Activated effector memory CD4-positive, alpha-beta T cell treated with anti-CD3 and anti-CD28 coated beads, Interleukin-2, amount 50 U/mL, for 16 hours (primary cell): Measurements from ENCODE around the gene TMEM150B.
A peak's percentile ranks its signal among the peaks of the same experiment; 100 is the strongest.

ENCODE experiments used
- DNase-seq: peaks from one replicate; pipeline ENCODE4 v3.0.0-alpha.2; 2020

Gene TMEM150B

DNA sequence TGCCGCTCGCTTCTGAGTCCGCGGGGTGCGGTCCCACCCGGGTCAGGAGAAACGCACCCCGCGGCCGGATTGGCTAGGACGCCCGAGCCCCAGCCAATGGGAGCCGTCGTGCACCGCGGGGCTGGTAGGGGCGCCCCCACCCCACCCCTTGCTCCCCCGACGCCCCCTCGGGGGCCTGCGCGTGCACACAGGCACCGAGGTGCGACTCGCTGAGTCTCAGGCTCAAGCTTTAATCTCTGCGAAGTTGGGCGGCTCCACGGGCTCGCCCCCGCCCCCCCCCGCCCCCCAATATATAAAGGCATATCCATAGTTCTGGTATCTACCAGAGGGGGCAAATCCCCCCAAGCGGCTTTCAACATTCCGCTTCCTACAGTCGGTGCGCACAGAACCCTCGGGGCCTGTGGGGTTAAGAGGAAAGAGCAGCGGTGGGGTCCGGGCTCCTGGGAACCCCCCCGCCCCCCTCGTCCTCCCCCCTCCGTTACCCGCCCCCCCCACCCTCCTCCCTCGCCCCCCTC lies 29.6 kb upstream of the TMEM150B start, which contains the start of gene COX6B2:
Gene COX6B2 (minus strand): TSS at position 22 of the 515 bp plus-strand sequence. CDS start 198 bp downstream, outside the sequence.
- DNase-seq: no peak

DNA sequence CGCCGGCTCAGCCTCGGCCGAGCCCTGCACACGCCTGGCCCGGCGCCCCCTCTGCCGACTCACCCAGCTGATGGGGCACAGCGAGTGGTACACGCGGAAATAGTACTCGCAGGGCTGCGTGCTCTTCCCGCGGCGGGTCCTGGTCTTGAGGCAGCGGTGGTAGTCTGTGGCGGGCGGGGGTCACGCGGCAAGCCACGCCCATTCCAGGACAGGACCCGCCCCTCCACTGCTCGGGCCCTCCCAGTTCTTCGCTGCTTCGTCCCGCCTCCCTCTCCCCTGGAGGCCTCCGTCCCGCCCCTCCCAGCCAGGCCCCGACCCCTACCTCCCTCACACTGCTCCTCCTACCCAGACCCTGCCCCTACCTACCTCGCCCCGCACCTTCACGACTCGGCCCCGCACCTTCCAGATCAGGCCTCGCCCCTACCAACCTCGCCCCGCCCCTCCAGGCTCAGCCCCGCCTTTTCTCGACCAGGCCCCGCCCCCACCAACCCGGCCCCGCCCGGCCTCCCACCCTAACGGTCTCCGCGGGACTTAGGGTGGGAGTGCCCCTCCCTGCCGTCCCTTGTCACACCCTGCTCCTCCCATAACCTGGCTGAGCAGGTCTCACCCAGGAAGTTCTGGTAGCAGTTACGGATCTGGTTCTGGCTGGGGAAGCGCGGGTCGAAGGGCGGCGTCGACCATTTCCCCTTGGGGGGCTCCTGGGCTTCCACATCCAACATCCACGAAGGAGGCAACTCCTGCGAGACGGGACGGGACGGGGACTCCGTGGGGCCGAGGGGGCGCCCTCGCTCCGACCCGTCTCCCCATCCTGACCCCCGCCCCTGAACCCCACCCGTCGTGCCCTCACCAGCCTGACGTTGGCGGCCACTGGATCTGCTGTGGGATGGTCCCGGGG lies 28.9 kb upstream of the TMEM150B start:
- DNase-seq: peak; percentile 86

DNA sequence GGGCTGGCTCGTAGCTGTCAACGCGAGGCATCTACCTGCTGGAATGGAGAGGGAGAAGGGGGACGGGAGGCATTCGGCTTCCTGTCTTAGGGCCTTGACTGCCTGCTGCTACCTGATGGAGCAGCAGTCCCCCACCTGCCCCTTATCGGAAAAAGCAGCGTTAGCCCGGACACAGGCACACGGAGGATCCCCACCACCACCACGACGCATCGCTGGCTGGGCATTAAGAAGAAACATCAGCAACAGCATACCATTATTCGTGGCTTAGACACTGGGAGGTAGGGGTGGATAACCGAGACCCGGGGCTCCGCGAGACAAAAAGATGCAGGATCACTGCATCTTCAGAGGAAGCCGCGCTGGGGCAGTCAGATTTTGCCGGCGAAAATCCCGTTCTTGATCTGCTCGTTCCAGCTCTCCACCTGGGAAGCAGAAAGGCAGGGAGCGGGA lies 28.2 kb upstream of the TMEM150B start:
- no peak for DNase-seq

DNA sequence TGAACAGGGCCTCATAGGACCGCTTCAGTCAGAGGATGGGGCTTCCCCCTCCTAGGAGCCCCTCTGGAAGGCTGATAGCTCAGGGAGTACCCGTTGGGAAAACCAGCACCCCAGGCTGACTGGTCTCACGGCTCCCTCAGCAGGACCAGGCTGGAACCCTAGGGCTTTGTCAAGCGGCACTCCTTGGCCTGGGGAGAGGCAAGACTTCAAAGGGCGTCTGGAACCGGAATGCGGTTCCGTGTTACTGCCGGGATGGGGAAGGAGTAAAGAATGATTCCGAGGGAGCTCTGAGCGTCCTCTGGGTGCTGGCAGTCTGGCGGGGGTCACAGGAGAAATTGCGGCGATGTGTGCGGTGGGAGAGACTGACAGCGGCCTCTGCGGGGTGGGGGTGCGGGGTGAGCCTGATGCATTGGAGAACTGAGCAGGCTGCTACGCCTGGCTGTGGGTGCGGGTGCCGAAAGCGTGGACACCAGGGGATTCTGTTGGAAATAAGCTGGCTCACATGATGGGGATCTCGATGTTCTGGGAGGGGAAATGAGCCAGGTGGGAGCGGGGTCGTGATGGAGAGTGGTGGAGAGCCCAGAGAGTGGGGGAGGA lies 27.5 kb upstream of the TMEM150B start:
- no peak for DNase-seq

DNA sequence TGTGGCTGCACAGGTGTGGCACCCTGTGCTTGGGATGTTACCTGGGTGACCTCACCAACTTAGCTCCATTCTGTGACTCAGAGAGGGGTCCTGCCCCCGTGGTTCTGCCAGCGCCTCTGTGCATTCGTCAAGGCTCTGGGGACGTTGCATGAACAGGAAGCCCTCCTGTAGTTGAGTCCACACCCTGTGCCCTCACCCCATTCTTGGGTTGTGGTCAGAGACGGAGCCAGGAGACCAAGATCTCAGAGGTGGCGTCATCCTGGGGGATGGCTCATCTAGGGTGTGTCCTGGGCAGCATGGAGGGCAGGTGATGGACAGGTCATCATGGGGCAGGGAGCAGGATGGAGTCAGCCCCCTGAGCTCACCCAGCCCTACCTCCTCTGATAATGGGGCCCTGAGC lies 26.9 kb upstream of the TMEM150B start:
- no peak for DNase-seq

DNA sequence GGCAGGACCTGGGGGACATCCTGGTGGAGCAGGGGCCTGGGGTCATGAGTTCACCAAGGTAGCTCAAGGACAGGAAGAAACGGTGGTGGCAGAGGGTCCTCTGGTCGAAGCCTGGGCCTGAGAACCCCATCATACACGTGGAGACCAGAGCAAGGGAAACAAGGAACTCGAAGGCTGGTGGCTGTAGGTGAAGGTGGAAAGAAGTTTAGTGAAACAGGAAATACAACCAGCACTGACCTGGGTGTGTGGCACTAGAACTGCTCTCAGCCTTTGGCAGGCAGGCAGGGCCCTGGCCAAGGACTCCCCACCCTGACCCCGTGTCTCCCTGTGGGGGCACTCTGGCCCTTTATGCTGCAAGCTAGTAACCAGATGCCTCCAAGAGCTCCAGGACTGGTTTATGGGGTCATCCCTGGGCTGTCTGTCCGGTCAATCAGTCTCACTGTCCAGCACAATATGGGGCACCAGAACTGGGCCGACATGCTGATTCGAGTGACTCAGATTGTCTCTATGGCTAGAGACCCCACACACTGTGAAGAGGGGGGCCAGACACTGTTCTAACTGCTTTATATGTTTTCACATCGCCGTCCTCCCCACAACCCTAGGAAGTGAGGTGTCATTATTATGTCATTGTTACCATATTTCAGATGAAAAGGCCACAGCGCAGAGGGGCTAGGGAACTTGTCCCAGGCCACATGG lies 25.6 kb upstream of the TMEM150B start:
- no peak for DNase-seq

DNA sequence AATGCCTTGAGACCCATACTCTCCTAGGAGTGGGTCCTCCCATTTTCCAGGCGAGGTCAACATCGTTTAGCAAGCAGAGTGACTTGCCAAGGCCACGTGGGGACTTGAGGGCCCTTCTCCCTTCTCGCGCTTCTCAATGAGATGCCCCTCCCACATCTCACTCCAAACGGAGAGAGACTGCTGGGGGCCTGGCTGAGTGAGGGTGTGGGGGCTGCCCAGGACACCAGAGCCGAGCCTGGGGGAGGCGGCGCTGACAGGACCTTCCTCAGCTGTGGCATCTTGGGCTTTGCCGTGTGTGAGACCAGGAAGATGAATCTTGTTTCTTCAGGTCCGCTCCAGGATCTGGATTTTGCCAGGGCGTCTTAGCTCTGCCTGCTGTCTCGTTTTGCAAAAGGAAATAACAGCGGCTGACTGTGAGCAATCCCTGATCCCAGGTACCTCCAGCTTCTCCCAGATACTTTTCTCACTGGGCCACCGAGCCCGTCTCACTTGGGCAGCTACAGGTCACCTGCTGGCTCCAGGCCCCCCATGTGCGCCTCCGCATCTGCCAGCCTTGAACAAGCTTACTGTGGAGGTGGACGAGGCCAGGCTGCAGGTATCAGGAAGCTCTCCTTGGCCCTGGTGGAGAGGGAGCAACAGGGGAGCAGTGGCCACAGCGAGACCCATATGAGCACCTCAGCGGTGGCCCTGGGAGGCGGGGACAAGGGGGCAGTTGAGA lies 23.3 kb upstream of the TMEM150B start:
- DNase-seq: no peak

DNA sequence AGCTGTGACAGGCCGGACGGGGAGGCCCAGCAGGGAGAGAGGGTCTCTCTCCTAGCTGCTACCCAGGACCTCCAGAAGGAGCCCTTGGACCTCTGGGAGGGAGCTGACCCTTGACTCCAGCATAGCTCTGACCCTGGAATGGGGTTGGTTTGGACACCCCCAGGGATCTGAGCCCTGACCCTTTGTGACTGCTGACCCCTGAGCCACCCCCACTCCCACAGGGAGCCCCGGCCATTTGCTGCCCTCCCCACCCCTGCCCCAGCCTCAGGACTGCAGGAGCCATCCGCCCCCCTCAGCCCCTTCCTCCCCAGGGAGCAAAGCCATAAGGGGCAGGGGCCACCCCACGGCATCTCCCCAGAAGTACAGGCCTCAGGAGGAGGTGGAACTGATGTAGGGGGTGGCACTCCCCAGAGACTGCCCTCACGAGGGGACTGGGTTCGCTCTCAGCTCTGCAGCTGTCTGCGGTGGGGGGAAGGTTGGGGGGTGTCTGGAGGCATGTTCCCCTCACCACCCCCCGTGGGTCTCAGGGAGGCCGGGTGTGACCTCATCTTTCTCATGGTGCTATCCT lies 22.4 kb upstream of the TMEM150B start:
- DNase-seq: no peak

DNA sequence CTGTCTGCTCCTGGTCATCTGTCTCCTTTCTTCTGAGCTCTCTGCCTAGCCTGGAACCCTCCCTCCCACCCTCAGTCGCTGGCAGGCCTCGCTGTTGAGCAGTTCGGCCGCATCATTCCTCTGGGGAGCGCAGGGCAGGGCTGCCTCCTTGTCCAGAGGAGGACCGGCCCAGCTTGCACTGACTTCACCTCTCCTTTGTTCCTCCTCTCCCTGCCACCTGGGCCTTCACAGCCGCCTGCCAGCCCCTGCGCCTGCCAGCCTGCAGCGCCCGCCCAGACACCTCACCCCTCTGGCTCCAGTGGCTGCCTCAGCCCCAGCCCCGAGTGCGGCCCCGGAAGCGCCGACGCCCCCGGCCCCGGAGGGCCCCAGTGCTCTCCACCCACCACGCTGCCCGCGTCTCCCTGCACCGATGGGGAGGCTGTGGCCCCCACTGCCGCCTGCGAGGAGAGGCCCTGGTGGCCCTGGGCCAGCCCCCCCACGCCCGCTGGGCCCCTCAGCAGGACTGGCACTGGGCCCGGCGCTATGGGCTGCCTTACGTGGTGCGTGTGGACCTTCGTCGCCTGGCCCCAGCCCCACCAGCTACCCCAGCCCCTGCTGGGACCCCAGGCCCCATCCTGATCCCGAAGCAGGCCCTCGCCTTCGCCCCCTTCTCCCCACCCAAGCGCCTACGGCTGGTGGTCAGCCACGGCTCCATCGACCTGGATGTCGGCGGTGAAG lies 21.7 kb upstream of the TMEM150B start:
- DNase-seq: no peak

DNA sequence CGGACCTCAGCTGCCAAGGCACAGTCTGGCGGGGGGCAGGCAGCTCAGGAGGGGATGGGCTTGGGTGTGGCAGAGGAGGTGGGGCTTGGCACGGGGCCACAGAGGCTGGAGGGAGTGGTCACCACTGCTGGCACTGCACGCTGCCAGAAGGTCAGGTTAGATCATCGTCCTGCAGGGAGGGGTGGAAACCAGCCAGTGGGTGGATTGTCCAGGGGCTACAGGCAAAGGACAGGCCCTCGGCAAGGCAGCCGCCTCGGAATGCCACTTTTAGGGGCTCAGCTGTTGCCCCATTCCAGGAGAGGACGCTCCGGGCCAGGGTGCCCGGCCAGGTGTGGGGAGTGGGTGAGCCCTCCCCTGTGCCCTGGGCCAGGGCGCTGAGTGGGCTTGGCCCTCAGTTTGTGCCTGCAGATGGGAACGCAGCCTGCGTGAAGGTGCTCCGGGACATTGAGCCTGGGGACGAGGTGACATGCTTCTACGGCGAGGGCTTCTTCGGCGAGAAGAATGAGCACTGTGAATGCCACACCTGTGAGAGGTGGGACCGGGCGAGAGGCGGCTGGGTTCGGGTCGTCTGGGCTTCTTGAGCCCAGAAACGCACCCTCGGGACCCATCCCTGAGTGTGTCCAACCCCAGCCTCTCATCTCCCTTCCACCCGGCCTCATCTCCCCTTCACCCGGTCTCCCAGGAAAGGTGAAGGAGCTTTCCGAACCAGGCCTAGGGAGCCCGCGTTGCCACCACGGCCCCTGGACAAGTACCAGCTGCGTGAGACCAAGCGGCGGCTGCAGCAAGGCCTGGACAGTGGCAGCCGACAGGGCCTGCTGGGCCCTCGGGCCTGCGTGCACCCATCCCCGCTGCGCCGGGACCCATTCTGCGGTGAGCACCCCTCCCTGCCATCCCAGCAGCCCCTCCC lies 20.9 kb upstream of the TMEM150B start:
- no peak for DNase-seq

DNA sequence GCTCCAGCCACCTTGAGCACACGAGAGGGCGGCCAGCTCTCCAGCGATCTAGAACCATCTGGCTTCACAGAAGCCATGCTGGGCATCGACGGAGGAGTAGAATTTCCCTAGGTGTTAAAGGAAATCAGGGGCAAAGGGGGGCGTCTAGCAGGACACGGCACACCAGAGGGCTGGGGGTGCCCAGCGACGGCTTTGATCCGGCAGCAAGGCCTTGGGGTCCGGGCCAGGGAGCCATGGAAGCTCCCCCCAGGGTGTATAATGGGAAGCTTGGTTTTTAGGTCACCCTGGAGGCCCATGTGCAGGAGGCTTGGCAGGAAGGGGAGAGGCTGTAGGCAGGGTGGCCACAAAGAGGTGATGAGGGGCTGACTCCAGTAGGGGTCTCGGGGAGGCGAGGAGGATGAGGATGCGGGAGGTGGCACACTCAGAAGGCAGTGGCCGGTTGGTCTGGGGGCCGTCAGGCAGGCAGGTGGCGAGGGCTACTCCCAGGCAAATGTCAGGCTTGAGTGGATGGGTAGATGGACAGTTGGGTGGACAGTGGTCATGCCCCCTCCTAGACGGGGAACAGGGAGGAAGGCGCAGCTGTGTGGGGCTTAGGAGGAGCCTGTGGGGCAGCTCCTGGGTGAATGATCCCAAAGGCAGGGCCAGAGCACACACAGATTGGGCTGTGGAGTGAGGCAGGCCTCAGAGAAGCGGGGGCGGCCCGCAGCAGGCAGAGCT lies 20.1 kb upstream of the TMEM150B start:
- no peak for DNase-seq

DNA sequence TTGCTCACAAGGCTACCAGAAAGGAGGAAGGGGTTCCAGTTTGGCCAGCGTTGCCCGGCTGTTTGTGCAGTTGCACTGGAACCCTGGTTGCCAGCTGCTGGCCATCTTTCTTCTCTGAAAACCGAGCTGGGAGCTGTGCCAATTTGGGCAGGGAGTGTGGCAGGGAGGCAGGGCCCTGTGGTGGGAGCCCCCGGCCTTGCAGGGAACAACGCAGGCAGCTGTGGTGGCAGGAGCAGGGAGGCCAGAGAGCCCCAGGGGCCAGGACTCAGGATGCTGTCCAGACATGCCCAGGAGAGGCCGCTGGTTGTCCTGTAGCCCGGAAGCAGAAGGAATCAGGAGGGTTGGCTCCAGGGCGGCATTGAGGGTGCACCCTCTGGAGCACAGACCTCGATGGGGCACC lies 19.3 kb upstream of the TMEM150B start:
- no peak for DNase-seq

DNA sequence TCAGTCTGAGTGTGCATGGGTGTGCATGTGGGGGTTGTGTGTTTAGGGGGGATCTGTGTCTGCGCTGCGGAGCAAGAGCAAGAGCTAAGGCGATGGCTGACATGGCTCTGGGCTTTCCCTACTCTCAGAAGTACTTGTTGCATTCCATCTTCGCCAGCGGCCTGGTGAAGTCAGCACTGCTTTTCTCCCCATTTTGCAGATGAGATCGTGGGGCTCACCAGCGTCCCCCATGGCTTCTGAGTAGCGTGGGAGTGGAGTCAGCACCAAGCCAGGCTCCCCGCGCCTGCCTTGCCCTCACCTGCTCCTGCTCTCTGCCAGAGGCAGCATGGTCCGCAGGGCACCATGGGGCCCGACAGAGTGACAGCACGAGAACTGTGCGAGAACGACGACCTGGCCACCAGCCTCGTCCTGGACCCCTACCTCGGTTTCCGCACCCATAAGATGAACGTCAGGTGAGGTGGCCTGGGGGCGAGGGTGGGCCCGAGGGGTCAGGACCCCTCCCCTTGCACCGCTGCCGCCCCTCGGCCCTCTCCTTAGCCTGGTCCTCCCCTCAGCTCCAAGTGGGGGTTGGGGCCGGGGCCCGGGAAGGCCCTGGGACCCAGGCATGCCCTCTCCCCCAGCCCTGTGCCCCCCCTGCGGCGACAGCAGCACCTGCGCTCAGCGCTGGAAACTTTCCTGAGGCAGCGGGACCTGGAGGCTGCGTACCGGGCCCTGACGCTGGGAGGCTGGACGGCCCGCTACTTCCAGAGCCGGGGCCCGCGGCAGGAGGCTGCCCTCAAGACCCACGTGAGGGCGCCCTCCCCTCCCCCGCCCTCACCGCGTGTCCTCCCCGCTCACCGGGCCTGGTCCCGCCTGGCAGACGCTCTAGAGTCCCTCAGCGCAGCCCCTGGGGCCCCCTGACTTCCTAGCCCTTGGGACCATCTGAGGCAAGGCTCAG lies 16.7 kb upstream of the TMEM150B start:
- DNase-seq: no peak

DNA sequence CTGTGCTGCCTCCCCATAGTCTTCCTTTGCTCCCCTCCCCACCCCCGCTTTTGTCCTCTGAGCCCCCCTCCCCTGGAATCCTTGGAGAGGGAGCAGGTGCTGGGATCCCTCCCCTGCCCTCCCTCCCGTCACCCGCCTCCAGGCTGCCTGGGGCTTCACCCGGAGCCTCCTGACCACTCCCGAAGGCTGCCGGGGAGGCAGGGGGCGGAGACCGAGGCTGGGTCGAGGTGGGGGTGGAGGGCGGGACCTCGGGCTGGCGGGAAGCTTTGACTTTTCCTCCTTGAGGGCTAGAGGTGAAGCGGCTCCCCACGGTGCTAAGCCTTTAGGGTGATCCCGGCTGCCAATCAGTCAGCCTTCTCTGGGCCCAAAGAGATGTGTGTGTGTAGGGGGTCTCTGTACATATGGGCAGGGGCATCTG lies 16.0 kb upstream of the TMEM150B start:
- peak; percentile 85 for DNase-seq

DNA sequence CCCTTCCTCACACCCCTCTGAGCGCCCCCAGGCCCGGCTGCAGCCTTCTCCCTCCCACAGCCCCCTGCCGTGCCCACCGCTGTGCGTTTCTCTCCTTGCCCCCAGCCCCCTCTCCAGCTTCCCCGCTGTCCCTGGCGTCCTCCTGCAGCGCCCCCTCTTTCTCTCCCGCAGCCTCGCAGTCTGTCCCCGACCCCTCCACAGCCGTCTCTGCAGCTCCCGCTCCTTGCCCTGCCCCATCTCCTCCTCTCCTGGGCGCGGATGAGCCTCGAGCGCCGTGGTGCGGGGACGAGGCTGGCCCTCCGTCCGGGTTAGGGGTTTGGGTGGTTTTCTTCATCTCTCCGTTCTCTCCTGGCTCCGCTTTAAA lies 15.6 kb upstream of the TMEM150B start:
- DNase-seq: no peak

DNA sequence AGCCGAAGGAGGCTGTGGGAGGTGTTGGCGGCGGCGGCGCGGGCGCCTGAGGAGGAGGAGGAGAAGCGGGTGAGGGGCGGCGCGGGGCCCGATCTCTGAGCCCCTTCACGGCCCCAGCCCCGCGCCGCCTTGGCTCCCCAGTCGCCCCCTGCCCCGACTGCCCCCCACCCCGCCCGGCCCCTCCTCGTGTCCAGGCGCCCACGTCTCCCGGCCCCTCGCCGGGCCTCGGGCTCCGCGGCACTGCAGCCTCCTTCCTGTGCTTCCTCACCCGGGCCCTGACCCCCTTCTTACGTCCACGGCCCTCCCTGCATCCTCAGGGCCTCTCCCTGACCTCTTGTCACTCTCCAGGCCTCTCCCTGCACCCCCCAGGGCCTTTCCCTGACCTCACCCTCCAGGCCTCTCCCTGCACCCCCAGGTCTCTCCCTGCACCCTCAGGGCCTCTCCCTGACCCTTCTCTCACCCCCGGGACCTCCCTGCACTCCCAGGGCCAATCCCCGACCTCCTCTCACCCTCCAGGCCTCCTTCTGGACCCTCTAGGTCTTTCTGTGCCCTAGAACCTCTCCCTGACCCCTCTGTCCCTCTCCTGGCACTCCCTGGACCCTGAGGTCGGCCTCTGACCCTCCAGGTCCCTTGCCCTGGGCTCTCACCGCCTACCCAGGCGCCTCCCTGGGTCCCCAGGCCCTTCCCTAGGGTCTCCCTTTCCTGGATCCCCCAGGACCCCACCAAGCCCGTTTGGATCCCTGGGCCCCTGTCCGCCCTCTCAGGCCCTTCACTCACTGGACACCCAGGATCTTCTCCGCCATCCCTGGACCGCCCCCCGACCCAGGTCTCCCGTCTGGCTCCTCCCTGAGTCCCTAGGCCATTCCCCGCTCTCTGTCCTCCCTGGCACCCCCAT lies 15.0 kb upstream of the TMEM150B start:
- no peak for DNase-seq

DNA sequence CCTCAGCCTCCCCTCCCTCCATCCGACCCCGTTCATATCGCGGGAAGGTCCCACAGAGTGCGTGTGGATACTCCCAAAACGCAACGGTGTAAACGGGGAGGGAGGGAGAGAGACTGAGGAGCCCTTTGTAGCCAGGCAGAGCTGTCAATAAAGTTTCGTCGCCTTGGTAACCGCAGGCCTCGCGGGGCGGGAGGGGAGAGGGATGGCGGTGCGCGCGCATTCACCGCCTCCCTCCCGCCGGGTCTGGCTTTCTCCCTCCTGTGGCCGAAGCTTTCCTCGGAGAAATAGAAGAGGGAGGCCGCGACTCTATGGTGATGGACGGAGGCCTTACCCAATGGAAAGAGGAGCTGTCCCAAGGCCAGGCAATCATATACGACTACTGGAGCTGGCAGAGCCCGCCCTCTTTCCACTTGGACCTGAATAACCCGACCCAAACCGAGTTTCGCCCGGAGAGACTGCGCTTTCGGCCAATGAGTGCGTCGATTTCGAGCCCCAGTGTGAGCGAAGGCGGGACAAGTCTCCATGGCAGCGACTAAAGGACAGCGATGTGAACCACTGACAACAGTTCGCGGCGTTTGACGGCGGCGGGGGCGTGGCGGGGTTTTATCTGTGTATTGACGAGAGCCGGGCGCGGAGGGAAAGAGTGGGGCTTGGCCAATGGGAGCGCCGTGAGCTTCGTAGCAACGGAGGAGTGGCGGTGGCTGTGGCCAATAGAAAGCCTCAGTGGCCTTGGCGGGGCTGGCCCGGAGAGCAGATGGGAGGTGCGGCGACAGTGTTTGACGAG lies 14.2 kb upstream of the TMEM150B start, which contains the start of gene KMT5C:
Gene KMT5C (plus strand): TSS at position 772 of the 784 bp plus-strand sequence. CDS start 2,061 bp downstream, outside the sequence.
- DNase-seq: peak; percentile 100
